Measurements from ENCODE around the gene CYP3A7.
"Not testable (repeated sequence)": the region's sequence is repeated elsewhere in the genome, so short reads cannot be mapped to it uniquely, and the experiment has no call there.

DNA sequence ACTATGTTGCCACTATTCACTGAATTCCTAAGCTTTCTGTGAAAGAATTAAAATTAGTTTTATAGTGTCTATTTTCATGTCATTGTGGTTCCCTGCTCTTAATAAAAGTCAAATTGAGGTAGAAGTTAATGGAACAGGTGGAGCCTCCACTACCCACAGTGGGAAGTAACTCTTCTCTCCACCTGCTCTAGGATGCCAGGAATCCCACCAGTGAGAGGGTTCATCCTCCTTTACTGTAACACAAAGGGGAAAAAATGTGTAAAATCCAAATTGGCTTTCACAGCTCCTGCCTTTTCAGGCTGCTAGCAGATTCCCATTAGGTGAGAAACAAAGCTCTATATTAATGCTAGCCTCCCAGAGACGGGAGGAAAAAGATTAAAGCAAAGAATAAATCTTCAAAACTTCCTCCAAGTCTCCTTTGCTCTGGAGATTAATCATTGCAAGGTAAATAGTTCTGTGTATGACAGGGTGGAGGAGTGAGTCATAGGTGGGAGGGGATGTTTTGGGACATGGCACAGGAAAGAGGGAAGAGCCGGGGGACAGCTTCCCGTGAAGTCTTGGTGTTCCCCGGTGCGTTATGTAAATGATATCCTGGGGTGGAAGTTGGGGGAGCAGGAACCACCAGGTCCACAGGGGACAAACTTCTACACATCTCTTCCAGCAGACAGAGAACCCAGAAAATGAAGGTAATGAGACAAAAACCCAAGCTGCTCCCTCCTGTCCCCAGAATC, 16.5 kb upstream of the CYP3A7 start:
- TF ChIP-seq POLR2A (IDR thresholded peaks at IDR 0.05); CTCF (IDR thresholded peaks at IDR 0.05 in 4 of 5, conservative IDR thresholded peaks at IDR 0.05 in 1 of 5): not testable (repeated sequence)
